Thoracic aorta (tissue), 2 donors: ENCODE measurements around the gene KCNIP2. TPM values are rescaled to one million over a fixed set of nuclear protein-coding genes. Genes with fewer than 3 reads are reported as not detected.

ENCODE experiments used
- ATAC-seq: fragments of 150-250 bp; one replicate; pipeline ENCODE4 v1.8.0; 2017; ENCODE audit warnings: low read depth; ENCODE audit not compliant: insufficient number of reproducible peaks, low FRiP score
- DNase-seq: peaks from one replicate; pipeline ENCODE4 v3.0.0-alpha.2; 2020; ENCODE audit warnings: low spot score
- H3K27ac ChIP-seq, 2 donors: fragments of 200-600 bp; sonication (generic); 1 replicate in 1 of 2; 2 replicates in 1 of 2; pipeline ENCODE4 v1.5.1; 2016; ENCODE audit warnings: mild to moderate bottlenecking in 2 of 2, moderate library complexity in 2 of 2
- H3K27me3 ChIP-seq: fragments of 200-600 bp; sonication (generic); replicated peaks from 2 replicates; pipeline ENCODE4 v1.6.0; 2016; ENCODE audit warnings: mild to moderate bottlenecking; ENCODE audit not compliant: insufficient read depth
- H3K36me3 ChIP-seq: fragments of 200-600 bp; sonication (generic); one replicate; pipeline ENCODE4 v1.5.1; 2016
- H3K4me1 ChIP-seq, 2 donors: fragments of 200-600 bp; sonication (generic); 1 replicate in 1 of 2; 2 replicates in 1 of 2; pipeline versions ENCODE4 v1.5.1 to v1.6.0; 2016; ENCODE audit warnings: low read depth in 2 of 2, mild to moderate bottlenecking in 1 of 2; ENCODE audit not compliant: control insufficient read depth in 1 of 2
- H3K4me3 ChIP-seq: fragments of 200-600 bp; sonication (generic); 2 replicates; pipeline ENCODE4 v1.5.1; 2016; ENCODE audit warnings: mild to moderate bottlenecking
- H3K9me3 ChIP-seq: fragments of 200-600 bp; sonication (generic); 2 replicates; pipeline ENCODE4 v1.5.1; 2016
- CTCF ChIP-seq: fragments of 200-600 bp; sonication (generic); IDR thresholded peaks from one replicate; pipeline ENCODE4 v1.5.1; 2019; ENCODE audit warnings: antibody characterized with exemption
- total RNA-seq, 2 donors: library from RNA; depleted of rRNA; stranded (reverse); fragments of >200 nt; gene quantifications; one replicate each; pipeline versions ENCODE4 v1.1.0 to v1.2.3, GENCODE V29; 2016

The KCNIP2 gene
- total RNA-seq, 2 donors from 2014 or later = 1.1 to 1.2 TPM

GRCh38 chr10:101887775-101888174 lies 44.2 kb upstream of the KCNIP2 start:
- Histone ChIP-seq H3K27ac (no peak overlapping the region), H3K27me3 (no peaks in the 10 kb centered on the region), H3K9me3 (no peaks in the 10 kb centered on the region), H3K4me3 (no peak overlapping the region), H3K36me3 (no peaks in the 10 kb centered on the region), H3K4me1 (no peaks in the 10 kb centered on the region)
- DNase-seq (no peak), ATAC-seq (no peak)
- TF ChIP-seq CTCF = no peak

- no peak overlapping the region for H3K27ac ChIP-seq
- H3K27me3 ChIP-seq = no peaks in the 10 kb centered on the region
- no peaks in the 10 kb centered on the region for H3K4me1 ChIP-seq
- no peak overlapping the region for H3K4me3 ChIP-seq
- ATAC-seq (no peak), DNase-seq (no peak)
- no peak for TF ChIP-seq CTCF
- H3K9me3 ChIP-seq = no peaks in the 10 kb centered on the region
- no peaks in the 10 kb centered on the region for H3K36me3 ChIP-seq
Measured at GRCh38 chr10:101886521-101887312, 43.1 kb upstream of the KCNIP2 start.

GRCh38 chr10:101881036-101881774 lies 37.6 kb upstream of the KCNIP2 start:
- no peak for ATAC-seq
- H3K4me3 ChIP-seq = no peak overlapping the region
- no peak overlapping the region for H3K27ac ChIP-seq
- H3K27me3 ChIP-seq = no peaks in the 10 kb centered on the region
- TF ChIP-seq CTCF = no peak
- no peaks in the 10 kb centered on the region for H3K36me3 ChIP-seq
- no peaks in the 10 kb centered on the region for H3K9me3 ChIP-seq
- DNase-seq = no peak
- no peaks in the 10 kb centered on the region for H3K4me1 ChIP-seq

- Histone ChIP-seq H3K27ac (no peak overlapping the region), H3K27me3 (no peaks in the 10 kb centered on the region), H3K4me1 (no peaks in the 10 kb centered on the region), H3K9me3 (no peaks in the 10 kb centered on the region), H3K36me3 (no peaks in the 10 kb centered on the region), H3K4me3 (no peak overlapping the region)
- ATAC-seq (no peak), DNase-seq (no peak)
- TF ChIP-seq CTCF = no peak
Measured at GRCh38 chr10:101880232-101880573, 36.6 kb upstream of the KCNIP2 start.

- H3K27ac ChIP-seq = no peak overlapping the region
- no peak overlapping the region for H3K4me3 ChIP-seq
- no peaks in the 10 kb centered on the region for H3K36me3 ChIP-seq
- DNase-seq (no peak), ATAC-seq (no peak)
- no peaks in the 10 kb centered on the region for H3K4me1 ChIP-seq
- no peaks in the 10 kb centered on the region for H3K9me3 ChIP-seq
- no peaks in the 10 kb centered on the region for H3K27me3 ChIP-seq
- TF ChIP-seq CTCF = no peak
Measured at GRCh38 chr10:101879456-101880231, 36.0 kb upstream of the KCNIP2 start.
